Spleen (tissue), 11 donors: ENCODE results near the gene EEF2. TPM values are rescaled to one million over a fixed set of nuclear protein-coding genes. Genes with fewer than 3 reads are reported as not detected.
"Not testable (repeated sequence)": the region's sequence is repeated elsewhere in the genome, so short reads cannot be mapped to it uniquely, and the experiment has no call there.

Source experiments
- DNase-seq: peaks from one replicate; pipeline ENCODE4 v3.0.0-alpha.2; 2020
- H3K27ac ChIP-seq, 8 donors: fragments of 200-600 bp; sonication (generic) in 7 of 8; 1 replicate in 4 of 8; 2 replicates in 4 of 8; pipeline versions ENCODE4 v1.5.0 to v1.8.0; 2016 to 2021; ENCODE audit warnings: inconsistent platforms in 4 of 8, mild to moderate bottlenecking in 4 of 8, moderate library complexity in 1 of 8
- H3K27me3 ChIP-seq, 7 donors: fragments of 200-600 bp; sonication (generic) in 6 of 7; replicated peaks in 1 of 7; 1 replicate in 4 of 7; 2 replicates in 3 of 7; pipeline versions ENCODE4 v1.5.0 to v1.8.0; 2016 to 2021; ENCODE audit warnings: inconsistent platforms in 3 of 7, mild to moderate bottlenecking in 1 of 7
- H3K36me3 ChIP-seq, 6 donors: fragments of 200-600 bp; sonication (generic) in 5 of 6; 1 replicate in 4 of 6; 2 replicates in 2 of 6; pipeline versions ENCODE4 v1.5.0 to v1.8.0; 2016 to 2021; ENCODE audit warnings: inconsistent platforms in 2 of 6
- H3K4me1 ChIP-seq, 6 donors: fragments of 200-600 bp; sonication (generic) in 5 of 6; 1 replicate in 3 of 6; 2 replicates in 3 of 6; pipeline versions ENCODE4 v1.5.0 to v1.8.0; 2016 to 2021; ENCODE audit warnings: inconsistent platforms in 3 of 6
- H3K4me3 ChIP-seq, 8 donors: fragments of 200-600 bp; sonication (generic) in 7 of 8; 1 replicate in 4 of 8; 2 replicates in 4 of 8; pipeline versions ENCODE4 v1.5.0 to v1.8.0; 2016 to 2021; ENCODE audit warnings: inconsistent platforms in 4 of 8, mild to moderate bottlenecking in 4 of 8, moderate library complexity in 2 of 8
- H3K9me3 ChIP-seq, 8 donors: fragments of 200-600 bp; sonication (generic) in 7 of 8; 1 replicate in 4 of 8; 2 replicates in 4 of 8; pipeline versions ENCODE4 v1.5.0 to v1.8.0; 2016 to 2021; ENCODE audit warnings: inconsistent platforms in 4 of 8
- POLR2A ChIP-seq, 3 donors: fragments of 450-650 bp; IDR thresholded peaks; one replicate each; pipeline ENCODE4 v1.5.1; 2017; ENCODE audit warnings: antibody characterized with exemption in 3 of 3, mild to moderate bottlenecking in 1 of 3
- POLR2AphosphoS5 ChIP-seq, 3 donors: sonication (generic); formaldehyde crosslinking; IDR thresholded peaks; one replicate each; pipeline ENCODE4 v1.5.1; 2017; ENCODE audit warnings: antibody characterized with exemption in 3 of 3
- WGBS, 5 donors: extraction: QIAGEN DNeasy Blood & Tissue Kit in 3 of 5; methylation state at CpG; one replicate each; pipeline versions ENCODE4 v1.1.5 to v1.1.7; 2013 to 2018; 5-methylcytosine and 5-hydroxymethylcytosine counted together
- intact Hi-C: fragments of 100-400 bp; cut with DNase I; formaldehyde crosslinking; loops from one replicate; pipeline ENCODE4 v1.15.0; 2023; ENCODE audit warnings: low total_unique reads
- polyA plus RNA-seq, 3 donors: library from polyadenylated mRNA; stranded (reverse); fragments of 200-250 nt; gene quantifications; one replicate each; pipeline ENCODE4 v1.2.1, GENCODE V29; 2013
- total RNA-seq, 7 donors: library from RNA; depleted of rRNA in 3 of 7; stranded (reverse); fragments of >200 nt in 3 of 7; fragmentation: NEBNext Ultra II Directional in 4 of 7; extraction: Animal tissue kit (Norgen Biotek cat#: 25700) in 4 of 7; gene quantifications; one replicate each; pipeline versions ENCODE4 v1.1.0 to v1.2.1, GENCODE V29; 2016 to 2021
- TF ChIP-seq, protein P1 (sequence below), 11 experiments: fragments of 200-600 bp in 7 of 11; fragments of 450-650 bp in 4 of 11; sonication (generic) in 4 of 11; IDR thresholded peaks in 8 of 11; conservative IDR thresholded peaks in 3 of 11; 1 replicate in 7 of 11; 2 replicates in 4 of 11; pipeline versions ENCODE4 v1.4.0 to v1.8.0; 2016 to 2021; ENCODE audit warnings: antibody characterized with exemption in 11 of 11, inconsistent platforms in 4 of 11, mild to moderate bottlenecking in 1 of 11
- donor health status: healthy with polysubstance abuse.
- donor health status: DM: no; HTN: no; CAD: no; lungs with moderate emphysema.
- donor health status: DM: no; HTN: no; CAD: no.
- donor health status: Bipolar disorder and iron deficiency.
- donor health status: healthy.
- donor health status: DM: no; HTN: no; CAD: no.
- donor health status: DM: yes; HTN: yes; CAD: no.

EEF2 gene
- total and polyA plus RNA-seq, 10 donors = 565 to 1,961 (median 1,262) TPM

GRCh38 chr19:3949294-3949693, 36.0 kb downstream of the EEF2 start:
- Histone ChIP-seq H3K27me3 (peaks cover 0 to 20% (median 0%) of the 10 kb centered on the region in 7 donors), H3K4me1 (peaks cover 0 to 39% (median 24%) of the 10 kb centered on the region in 6 donors), H3K9me3 (no peaks in the 10 kb centered on the region), H3K4me3 (no peak overlapping the region), H3K27ac (no peak overlapping the region), H3K36me3 (no peaks in the 10 kb centered on the region)
- intact Hi-C loops = no loop called here
- no peak for DNase-seq
- TF ChIP-seq, protein P1, sequence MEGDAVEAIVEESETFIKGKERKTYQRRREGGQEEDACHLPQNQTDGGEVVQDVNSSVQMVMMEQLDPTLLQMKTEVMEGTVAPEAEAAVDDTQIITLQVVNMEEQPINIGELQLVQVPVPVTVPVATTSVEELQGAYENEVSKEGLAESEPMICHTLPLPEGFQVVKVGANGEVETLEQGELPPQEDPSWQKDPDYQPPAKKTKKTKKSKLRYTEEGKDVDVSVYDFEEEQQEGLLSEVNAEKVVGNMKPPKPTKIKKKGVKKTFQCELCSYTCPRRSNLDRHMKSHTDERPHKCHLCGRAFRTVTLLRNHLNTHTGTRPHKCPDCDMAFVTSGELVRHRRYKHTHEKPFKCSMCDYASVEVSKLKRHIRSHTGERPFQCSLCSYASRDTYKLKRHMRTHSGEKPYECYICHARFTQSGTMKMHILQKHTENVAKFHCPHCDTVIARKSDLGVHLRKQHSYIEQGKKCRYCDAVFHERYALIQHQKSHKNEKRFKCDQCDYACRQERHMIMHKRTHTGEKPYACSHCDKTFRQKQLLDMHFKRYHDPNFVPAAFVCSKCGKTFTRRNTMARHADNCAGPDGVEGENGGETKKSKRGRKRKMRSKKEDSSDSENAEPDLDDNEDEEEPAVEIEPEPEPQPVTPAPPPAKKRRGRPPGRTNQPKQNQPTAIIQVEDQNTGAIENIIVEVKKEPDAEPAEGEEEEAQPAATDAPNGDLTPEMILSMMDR (IDR thresholded peaks at IDR 0.05 in 8 of 11, conservative IDR thresholded peaks at IDR 0.05 in 3 of 11) = no peak
- TF ChIP-seq POLR2AphosphoS5 (IDR thresholded peaks at IDR 0.05) = no peak
- TF ChIP-seq POLR2A (IDR thresholded peaks at IDR 0.05) = no peak
- WGBS, 5 donors = 76 to 91% (median 84%) methylated on average over 9 to 11 of the region's 11 CpGs

GRCh38 chr19:3947316-3947933, 37.8 kb downstream of the EEF2 start:
- H3K27ac ChIP-seq, DNase-seq, H3K9me3 ChIP-seq, intact Hi-C loops, H3K4me3 ChIP-seq, H3K36me3 ChIP-seq: not testable (repeated sequence)
- peaks cover 0 to 20% (median 0%) of the 10 kb centered on the region in 7 donors for H3K27me3 ChIP-seq
- peaks cover 0 to 29% (median 17%) of the 10 kb centered on the region in 6 donors for H3K4me1 ChIP-seq
- WGBS, 5 donors = 91 to 95% (median 92%) methylated on average over 15 of the region's 15 CpGs

DNA sequence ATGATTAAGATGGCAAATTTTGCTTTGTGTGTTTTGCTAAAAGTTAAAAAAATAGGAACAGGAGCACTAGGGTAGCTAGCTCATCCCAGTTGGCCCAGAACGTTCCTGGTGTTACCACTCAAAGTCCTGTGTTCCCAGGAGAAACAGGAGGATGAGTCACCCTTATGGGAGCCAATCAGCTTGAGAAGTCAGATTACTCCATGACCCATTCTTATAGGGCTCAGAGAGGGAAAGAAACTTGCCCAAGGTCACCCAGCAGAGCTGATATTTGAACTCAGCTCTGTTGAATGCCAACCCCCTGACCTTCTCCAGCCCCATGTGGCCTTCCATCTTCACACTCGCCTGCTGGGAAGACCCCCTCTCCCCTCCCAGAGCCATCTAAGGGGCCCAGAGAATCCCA, 39.4 kb downstream of the EEF2 start:
- no peaks in the 10 kb centered on the region for H3K36me3 ChIP-seq
- H3K27ac ChIP-seq = no peak overlapping the region
- intact Hi-C loops = no loop called here
- WGBS, 5 donors = 39 to 70% (median 70%) methylated on average over 2 of the region's 2 CpGs
- H3K4me3 ChIP-seq = no peak overlapping the region
- TF ChIP-seq, protein P1 (IDR thresholded peaks at IDR 0.05 in 8 of 11, conservative IDR thresholded peaks at IDR 0.05 in 3 of 11) = no peak
- TF ChIP-seq POLR2A (IDR thresholded peaks at IDR 0.05) (no peak), POLR2AphosphoS5 (IDR thresholded peaks at IDR 0.05) (no peak)
- no peaks in the 10 kb centered on the region for H3K9me3 ChIP-seq
- peaks cover 0 to 19% (median 6%) of the 10 kb centered on the region in 6 donors for H3K4me1 ChIP-seq
- DNase-seq = no peak
- peaks cover 0 to 12% (median 0%) of the 10 kb centered on the region in 7 donors for H3K27me3 ChIP-seq

DNA sequence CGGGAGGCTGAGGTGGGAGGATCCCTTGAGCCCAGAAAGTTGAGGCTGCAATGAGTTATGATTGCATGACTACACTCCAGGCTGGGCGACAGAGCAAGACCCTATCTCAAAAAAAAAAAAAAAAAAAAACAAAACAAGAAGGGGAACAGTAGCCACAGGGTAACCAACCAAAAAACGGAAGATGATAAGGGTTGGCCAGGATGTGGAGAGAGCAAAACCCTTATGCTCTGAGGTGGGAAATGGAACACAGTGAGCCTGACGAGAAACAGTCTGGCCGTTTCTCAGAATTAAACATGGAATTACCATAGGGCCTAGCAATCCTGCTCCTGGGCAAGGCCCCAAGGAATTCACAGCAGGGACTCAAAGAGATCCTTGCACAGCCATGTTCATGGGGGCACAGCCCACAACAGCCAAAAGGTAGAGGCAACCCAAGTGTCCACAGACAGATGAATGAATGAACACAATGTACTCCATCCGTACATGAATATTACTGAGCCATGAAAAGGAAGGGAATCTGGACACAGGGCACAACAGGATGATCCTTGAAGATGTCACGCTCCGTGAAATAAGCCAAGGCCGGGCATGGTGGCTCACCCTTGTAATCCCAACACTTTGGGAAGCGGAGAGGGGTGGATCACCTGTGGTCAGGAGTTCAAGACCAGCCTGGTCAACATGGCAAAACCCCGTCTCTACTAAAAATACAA, 41.1 kb downstream of the EEF2 start:
- Histone ChIP-seq H3K27me3 (no peaks in the 10 kb centered on the region), H3K36me3 (no peaks in the 10 kb centered on the region), H3K9me3 (no peaks in the 10 kb centered on the region), H3K4me1 (peaks cover 0 to 6% (median 0%) of the 10 kb centered on the region in 6 donors), H3K4me3 (no peak overlapping the region), H3K27ac (no peak overlapping the region)
- no peak for DNase-seq
- no peak for TF ChIP-seq POLR2A (IDR thresholded peaks at IDR 0.05)
- TF ChIP-seq, protein P1 (IDR thresholded peaks at IDR 0.05 in 8 of 11, conservative IDR thresholded peaks at IDR 0.05 in 3 of 11) = no peak
- no peak for TF ChIP-seq POLR2AphosphoS5 (IDR thresholded peaks at IDR 0.05)
- 61 to 72% (median 64%) methylated on average over 11 of the region's 11 CpGs for whole genome bisulfite sequencing, 5 donors
- intact Hi-C loops = no loop called here
